GM12891 (cell line): ENCODE data around the gene SNAPC2.

ENCODE experiments used
- DNase-seq: peaks from one replicate; pipeline ENCODE4 v3.0.0; 2011; ENCODE audit warnings: low spot score; ENCODE audit not compliant: insufficient read length
- FAIRE-seq: peaks from 2 replicates; lab custom pipeline; 2011; peaks lifted over from hg19 to GRCh38; lab: Jason Lieb, UNC
- PAX5 ChIP-seq: IDR thresholded peaks from 2 replicates; pipeline ENCODE4 v1.6.1; 2011; ENCODE audit warnings: low read length, moderate library complexity, mild to moderate bottlenecking; ENCODE audit not compliant: insufficient read depth, severe bottlenecking
- POLR2A ChIP-seq: IDR thresholded peaks from 2 replicates; pipeline ENCODE4 v1.6.1; 2011; ENCODE audit warnings: low read depth, low read length, control low read depth
- POLR2AphosphoS5 ChIP-seq: IDR thresholded peaks from 2 replicates; pipeline ENCODE4 v1.6.1; 2011; ENCODE audit warnings: low read depth, low read length, control low read depth
- POU2F2 ChIP-seq: IDR thresholded peaks from 2 replicates; pipeline ENCODE4 v1.6.1; 2011; ENCODE audit warnings: low read depth, mild to moderate bottlenecking, control low read depth, low read length, moderate library complexity
- SPI1 ChIP-seq: IDR thresholded peaks from 2 replicates; pipeline ENCODE4 v1.6.1; 2011; ENCODE audit warnings: low read depth, low read length, control low read depth
- TAF1 ChIP-seq: IDR thresholded peaks from 2 replicates; pipeline ENCODE4 v1.6.1; 2011; ENCODE audit warnings: low read depth, low read length, control low read depth

Gene SNAPC2

DNA sequence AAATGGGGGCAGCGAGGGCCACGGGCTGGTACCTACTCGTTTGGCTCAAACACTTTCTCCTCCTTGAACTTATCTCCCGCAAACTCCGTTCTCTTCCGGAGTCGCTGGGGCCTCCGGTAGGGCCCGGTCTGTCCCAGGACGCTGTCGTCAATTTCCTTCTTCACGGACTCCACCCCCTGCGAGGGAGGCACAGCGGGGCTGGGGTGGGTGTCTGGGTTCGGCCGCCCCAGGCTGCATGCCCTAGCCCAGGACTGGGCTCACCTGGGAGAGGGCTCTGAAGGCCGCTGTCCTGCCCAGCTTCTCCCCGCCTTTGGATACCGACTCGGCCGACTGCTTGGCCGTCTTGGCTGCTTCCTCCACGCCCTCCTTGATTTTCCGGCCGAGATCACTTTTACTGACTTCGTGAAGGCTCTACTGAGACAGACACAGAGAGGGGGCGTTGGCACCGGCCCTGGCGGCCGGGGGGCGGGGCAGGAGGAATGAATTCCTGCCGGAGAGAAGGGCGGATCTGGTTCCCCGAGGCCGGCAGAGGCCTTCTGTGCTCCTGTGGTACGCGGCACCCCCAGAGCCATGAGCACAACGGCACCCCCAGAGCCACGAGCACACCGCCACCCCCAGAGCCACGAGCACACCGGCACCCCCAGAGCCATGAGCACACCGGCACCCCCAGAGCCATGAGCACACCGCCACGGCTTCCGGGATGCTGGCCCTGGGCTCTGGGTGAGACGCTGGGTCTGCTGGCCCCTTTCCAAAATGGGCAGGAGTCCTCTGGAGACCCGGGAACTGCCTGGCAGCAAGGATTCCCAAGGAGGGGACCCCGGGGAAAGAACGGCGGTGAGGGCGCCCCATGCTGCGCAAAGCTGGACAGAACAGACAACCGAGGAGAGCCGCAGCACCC is 13.9 kb downstream of the SNAPC2 start:
- DNase-seq (no peak), FAIRE-seq (no peak)
- TF ChIP-seq POLR2A, result no peak
- TF ChIP-seq POU2F2, result no peak
- TF ChIP-seq SPI1, result no peak

DNA sequence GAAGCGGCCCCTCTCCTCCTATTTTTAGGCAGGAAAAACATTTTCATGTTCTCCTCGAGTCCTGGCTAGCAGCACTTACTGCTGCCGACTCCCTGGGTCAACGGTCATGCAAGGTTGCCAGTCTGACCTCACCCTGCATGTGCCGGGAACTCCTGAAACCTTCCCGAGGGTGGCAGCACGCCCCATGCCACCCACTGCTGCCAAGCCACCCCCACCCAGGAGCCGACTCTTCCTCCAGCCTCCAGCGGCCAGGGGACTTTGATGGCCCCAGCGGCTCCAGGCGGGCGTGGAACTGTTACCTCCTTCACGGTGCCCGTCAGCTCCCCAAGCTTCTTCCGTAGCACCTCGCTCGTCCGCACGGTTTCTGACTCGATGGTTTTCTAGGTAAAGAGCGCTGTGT is 14.6 kb downstream of the SNAPC2 start:
- no peak for DNase-seq
- TF ChIP-seq SPI1 (no peak), TAF1 (no peak), POU2F2 (no peak), POLR2A (no peak), POLR2AphosphoS5 (no peak), PAX5 (no peak)
- no peak for FAIRE-seq

DNA sequence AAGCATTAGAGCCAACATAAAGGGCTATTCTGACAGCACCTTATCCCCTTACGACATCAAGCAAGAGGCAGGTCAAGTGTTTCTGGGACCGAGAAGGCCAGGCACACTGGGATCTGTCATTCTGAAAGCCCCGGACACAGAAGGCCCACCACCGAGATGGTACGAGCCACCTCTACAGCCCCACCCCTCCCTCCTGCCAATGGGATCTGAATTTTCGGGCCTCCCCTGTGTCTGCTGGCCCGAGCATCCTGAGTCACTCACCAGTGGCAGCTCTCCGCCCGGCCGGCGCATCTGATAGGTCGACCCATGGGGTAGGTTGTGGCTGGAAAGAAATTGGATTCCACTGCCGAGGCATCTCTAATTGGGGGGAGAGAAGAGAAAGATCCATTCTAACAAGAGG is 20.7 kb downstream of the SNAPC2 start:
- no peak for DNase-seq
- FAIRE-seq, result no peak
- TF ChIP-seq SPI1 (no peak), TAF1 (no peak), POU2F2 (no peak), POLR2AphosphoS5 (no peak), PAX5 (no peak), POLR2A (no peak)

DNA sequence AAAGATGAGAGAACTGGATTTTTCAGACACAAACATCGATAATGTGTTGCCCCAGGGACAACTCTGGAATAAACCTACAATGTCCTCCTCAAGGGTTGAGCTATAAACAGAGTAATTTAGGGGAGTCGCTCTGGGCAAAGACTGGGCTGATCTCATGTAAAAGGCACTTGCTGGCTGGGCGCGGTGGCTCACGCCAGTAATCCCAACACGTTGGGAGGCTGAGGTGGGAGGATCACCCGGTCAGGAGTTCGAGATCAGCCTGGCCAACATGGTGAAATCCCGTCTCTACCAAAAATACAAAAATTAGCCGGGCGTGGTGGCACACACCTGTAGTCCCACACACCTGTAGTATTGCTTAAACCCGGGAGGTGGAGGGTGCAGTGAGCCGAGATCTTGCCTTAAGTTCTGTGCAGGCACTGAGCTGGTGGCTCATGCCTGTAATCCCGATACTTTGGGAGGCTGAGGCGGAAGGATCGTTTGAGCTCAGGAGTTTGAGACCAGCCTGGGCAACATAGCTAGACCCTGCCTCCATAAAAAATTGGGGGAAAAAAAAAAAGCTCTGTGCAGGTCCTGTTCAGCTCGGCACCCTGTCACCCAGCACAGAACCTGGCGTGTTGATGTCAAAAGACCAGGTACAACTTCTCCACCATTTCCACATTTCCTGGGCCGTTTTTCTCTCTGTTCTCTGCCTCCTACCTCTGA is 21.9 kb downstream of the SNAPC2 start:
- TF ChIP-seq POLR2A (no peak), SPI1 (no peak), POLR2AphosphoS5 (no peak), PAX5 (no peak), POU2F2 (no peak), TAF1 (no peak)

DNA sequence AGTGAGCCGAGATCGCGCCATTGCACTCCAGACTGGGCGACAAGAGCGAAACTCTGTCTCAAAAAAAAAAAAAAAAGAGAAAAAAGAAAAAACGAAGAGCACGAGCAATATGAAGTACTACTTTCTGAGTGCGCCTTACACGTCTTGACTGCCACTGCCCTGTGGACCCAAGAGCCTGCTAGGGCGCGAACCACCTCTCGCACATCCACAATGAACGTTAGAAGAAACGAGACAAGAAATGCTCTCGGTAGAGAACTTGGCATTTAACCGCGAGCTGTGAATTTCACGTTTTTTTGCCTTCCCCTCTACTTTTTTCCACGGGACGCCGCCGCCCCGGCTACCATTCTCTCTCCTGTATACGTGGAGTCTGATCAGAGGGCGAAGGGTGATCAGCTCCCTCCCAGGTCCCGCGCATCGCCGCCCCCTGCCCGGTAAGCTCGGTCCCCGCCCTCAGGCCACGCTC is 22.9 kb downstream of the SNAPC2 start:
- no peak for TF ChIP-seq SPI1
- TF ChIP-seq POLR2A, result no peak
- no peak for TF ChIP-seq POLR2AphosphoS5
- no peak for TF ChIP-seq TAF1
- TF ChIP-seq POU2F2, result no peak
- no peak for TF ChIP-seq PAX5
- FAIRE-seq (peak; percentile 16), DNase-seq (no peak)

More for the DNA sequence above, 21.9 kb downstream of the SNAPC2 start:
- DNase-seq (no peak), FAIRE-seq (no peak)

DNA sequence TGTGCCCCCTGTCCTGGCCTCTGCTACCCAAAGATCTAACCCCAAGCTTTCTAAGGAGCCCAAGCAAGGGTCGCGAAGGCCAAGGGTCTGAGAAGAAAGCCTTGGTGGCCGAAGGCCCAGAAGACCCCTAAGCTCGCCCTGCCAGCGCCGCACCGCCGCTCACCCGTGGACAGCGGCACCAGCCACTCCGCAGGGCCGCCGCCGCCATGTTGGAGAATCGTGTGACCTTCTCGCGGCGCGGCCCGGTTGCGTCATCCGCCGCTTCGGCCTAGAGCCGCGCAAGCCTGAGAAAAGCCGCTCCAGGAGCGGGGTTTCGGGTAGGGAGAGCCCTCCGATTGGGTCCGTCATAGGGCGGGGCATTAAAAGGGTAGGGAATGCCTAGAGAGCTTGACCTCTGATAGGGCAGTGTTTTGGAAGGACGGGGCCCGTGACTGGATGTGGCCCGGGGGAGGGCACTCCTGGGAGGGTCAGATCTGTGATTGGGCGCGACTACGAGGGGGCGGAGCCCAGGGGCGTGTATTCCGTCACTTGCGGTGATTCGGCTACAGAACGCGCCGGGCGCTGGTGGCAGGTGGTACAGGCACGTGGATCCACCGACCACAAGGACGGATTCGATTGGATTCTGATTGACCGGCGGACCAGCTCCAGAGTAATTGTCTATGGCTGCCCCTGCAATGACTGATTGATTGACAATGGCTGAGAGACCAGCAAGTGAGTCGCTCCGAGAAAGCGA is 23.5 kb downstream of the SNAPC2 start, which contains the start of gene TIMM44:
TSS of gene TIMM44 (minus strand) at position 223 of the 733 bp plus-strand sequence. CDS start at position 208, 15 bp downstream.
- TF ChIP-seq SPI1, result no peak
- TF ChIP-seq PAX5, result no peak
- peak; percentile 91 for TF ChIP-seq POLR2A
- TF ChIP-seq POU2F2, result peak; percentile 45; the same call in 1 of the 2 replicates
- TF ChIP-seq POLR2AphosphoS5, result peak; percentile 91
- peak; percentile 83 for TF ChIP-seq TAF1

DNA sequence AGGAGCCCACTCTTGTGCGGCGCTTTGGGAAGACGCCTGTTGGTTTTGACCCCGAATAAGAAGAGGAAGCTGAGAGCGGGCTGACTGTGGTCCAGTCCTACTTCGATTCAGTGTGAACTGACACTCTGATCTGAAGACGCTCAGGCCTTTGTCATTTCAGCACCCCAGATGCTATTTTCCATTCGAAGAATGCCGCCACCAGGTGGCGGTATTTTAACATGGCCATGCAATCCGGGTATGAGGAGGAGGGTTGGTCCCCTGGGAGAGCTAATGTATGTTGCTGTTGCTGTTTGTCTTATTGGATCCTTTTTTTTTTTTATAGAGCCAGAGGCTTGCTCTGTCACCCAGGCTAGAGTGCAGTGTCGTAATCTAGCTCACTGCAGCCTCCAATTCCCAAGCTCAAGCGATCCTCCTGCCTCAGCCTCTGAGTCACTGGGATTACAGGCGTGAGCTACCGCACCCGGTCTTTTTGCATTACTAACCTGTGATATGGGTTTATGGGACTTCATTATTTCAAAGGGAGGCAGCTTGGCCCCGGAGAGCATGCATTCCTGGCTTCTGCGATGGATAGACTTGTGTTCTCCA is 24.1 kb downstream of the SNAPC2 start:
- no peak for TF ChIP-seq SPI1
- TF ChIP-seq POLR2AphosphoS5, result no peak; the same call in 1 of the 2 replicates
- no peak for TF ChIP-seq TAF1
- no peak for TF ChIP-seq POU2F2
- no peak for FAIRE-seq

More for the DNA sequence above, 23.5 kb downstream of the SNAPC2 start, which contains the start of gene TIMM44:
- DNase-seq (peak; percentile 95), FAIRE-seq (peak; percentile 100)

DNA sequence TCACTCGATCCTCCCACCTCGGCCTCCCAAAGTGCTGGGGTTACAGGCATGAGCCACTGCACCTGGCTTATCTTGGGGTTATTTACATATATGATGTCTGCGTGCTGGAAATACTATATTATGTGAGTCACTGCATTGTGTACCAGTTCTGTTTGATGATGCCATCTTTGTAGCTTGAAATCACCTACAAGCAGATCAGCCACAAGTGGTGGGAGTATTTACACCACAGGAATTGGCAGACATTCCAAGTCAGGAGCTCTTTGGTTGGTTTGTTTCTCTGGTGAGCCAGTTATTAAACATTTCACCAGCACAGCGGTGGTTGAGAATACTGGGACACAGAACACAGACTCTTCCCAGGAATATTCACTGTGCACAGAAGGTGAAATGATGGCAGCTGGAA is 27.8 kb downstream of the SNAPC2 start:
- no peak for DNase-seq
- FAIRE-seq, result no peak
- TF ChIP-seq TAF1 (no peak), PAX5 (no peak), SPI1 (no peak), POLR2AphosphoS5 (no peak), POLR2A (no peak), POU2F2 (no peak)

More for the DNA sequence above, 24.1 kb downstream of the SNAPC2 start:
- DNase-seq, result peak; percentile 59
